ENCODE measurements around the gene IPPK. TPM values are rescaled to one million over a fixed set of nuclear protein-coding genes. Genes with fewer than 3 reads are reported as not detected.

Gene IPPK, protein sequence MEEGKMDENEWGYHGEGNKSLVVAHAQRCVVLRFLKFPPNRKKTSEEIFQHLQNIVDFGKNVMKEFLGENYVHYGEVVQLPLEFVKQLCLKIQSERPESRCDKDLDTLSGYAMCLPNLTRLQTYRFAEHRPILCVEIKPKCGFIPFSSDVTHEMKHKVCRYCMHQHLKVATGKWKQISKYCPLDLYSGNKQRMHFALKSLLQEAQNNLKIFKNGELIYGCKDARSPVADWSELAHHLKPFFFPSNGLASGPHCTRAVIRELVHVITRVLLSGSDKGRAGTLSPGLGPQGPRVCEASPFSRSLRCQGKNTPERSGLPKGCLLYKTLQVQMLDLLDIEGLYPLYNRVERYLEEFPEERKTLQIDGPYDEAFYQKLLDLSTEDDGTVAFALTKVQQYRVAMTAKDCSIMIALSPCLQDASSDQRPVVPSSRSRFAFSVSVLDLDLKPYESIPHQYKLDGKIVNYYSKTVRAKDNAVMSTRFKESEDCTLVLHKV
- 10.9 and 17.2 TPM in 2 replicates for total RNA-seq

DNA sequence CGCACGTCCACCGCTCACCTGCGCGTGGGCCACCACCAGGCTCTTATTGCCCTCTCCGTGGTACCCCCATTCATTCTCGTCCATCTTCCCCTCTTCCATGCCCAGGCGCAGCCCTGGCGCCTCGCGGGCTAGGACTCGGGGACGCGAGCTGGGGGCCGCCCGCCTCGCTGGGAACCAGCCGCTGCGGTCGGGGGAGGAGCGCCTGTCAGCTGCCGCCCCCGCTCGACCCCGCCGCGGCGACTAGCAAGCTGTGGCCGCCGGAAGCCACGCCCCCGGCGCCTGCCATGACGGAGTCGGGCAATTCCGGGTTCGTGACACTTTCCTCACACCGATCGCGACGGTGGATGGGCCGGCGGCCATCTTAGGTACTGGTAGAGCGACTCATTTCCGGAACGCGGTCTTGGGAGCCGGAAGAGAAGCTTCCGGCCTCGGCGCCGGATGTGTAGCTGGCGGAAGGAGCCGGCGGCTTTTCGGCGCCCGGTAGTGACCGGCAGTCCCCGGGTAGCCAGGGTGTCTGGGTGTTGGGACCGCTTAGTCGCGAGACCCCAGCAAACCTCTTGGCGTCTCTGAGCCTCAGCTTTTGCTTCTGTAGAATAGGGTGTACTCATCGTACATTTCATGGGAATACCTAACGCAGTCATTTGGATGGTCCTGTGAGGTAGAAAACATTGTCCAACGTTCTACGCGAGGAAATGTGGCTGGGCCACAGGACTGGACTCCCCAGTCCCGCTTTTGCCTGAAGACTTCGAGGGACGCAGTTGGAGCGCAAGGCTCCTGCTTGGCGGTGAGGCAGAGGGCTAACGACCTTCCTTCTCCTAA lies at the start of gene IPPK:
TSS of gene IPPK (minus strand) at position 242 of the 819 bp plus-strand sequence. CDS start at position 99, 143 bp downstream.

Other genes starting within 250 kb of the IPPK start
- gene OMD, start 245.7 kb downstream of the IPPK start, total RNA-seq, result not detected in 2 replicates
- 0.44 and 0.57 TPM in 2 replicates for gene ASPN, start 187.6 kb downstream of the IPPK start, total RNA-seq
- gene ECM2, start 134.1 kb downstream of the IPPK start, total RNA-seq, result 0.29 and 1.5 TPM in 2 replicates
- 30.2 and 60.3 TPM in 2 replicates for gene BICD2, start 94.7 kb upstream of the IPPK start, total RNA-seq
- gene ZNF484, start 207.9 kb upstream of the IPPK start, total RNA-seq, result 6.1 and 12.6 TPM in 2 replicates